SKM-1 treated with dmso at 0.1 percent for 144 hours (cell line): Measurements from ENCODE around the gene ADGRL4.
"Not testable (repeated sequence)": the region's sequence is repeated elsewhere in the genome, so short reads cannot be mapped to it uniquely, and the experiment has no call there.

Experiments used
- DNase-seq: peaks from one replicate; lab custom pipeline; 2025; ENCODE audit not compliant: unreplicated experiment; lab: John Stamatoyannopoulos, UW

ADGRL4 gene

GRCh38 chr1:79006564-79006963 lies at the start of gene ADGRL4:
TSS of gene ADGRL4 (minus strand) at chr1:79006730. CDS start at chr1:79006654, 76 bp downstream.
- no peak for DNase-seq

DNA sequence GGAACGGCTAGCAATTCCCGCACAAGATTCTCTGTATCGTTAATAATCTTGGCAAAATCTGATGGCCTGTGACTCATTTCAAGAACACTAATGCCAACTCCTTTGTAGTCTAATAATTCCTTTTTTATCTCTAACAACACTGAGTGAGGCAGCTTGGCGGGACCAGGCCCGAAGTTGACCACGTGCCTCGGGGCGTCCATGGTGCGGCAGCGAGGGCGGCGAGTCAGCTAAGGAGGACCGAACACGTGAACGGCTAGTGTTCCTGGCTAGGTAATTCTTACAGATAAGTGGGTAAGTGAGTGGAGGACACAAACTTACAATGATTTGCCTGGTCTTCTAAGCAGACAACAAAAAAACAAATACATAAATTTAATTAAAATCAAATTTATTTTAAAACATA lies 49.3 kb upstream of the ADGRL4 start:
- no peak for DNase-seq

DNA sequence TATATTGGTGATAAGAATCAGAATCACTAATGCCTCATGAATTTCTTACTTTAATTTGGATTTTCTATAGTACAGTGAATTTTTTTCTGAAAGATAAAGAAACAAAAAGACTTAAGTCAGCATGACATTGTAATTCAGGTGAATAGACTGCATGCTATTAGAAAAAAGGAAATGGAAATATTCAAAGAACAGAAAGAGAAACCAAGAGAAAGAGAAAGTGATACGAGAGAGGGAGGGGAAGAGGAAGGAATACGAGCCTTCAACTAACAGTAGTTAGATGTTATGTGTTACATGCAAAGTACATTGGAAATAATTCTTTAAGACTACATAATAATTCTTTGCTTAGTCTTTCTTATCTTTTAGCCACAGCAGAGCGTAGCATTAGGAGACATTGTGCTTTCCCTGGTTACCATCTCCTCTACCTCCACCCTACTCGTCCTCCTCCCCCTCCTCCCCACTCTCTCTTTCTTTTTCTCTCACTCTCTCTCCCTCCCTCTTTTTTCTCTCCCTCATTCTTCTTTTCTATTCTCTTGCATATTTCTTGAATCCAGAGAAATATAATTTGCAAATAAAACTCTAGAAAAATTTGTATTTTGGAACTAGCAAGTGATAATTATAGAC lies 46.4 kb upstream of the ADGRL4 start:
- no peak for DNase-seq

- DNase-seq: no peak
Observed at GRCh38 chr1:79044974-79045650, 38.6 kb upstream of the ADGRL4 start.

- no peak for DNase-seq
Observed at GRCh38 chr1:79043506-79043905, 37.0 kb upstream of the ADGRL4 start.

GRCh38 chr1:79042539-79042938 lies 36.0 kb upstream of the ADGRL4 start:
- no peak for DNase-seq

DNA sequence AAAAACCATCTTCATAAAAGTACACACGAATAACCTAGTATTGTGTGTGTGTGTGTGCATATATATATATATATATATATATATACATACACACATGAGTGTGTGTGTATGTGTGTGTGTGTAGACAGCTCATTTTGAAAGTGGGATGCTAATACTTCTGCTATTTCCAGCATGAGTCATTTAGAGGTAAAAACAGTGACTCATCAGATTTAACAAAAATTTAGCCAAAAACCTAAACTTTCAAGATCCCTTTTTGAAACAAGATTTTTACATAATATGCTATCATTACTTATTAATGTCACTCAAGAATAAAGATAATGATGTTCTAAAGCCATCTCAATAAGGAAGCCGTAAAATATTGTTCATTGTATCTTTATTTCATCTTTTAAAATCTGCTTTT lies 35.6 kb upstream of the ADGRL4 start:
- DNase-seq: peak; percentile 23

GRCh38 chr1:79041666-79042065 lies 35.1 kb upstream of the ADGRL4 start:
- no peak for DNase-seq

DNA sequence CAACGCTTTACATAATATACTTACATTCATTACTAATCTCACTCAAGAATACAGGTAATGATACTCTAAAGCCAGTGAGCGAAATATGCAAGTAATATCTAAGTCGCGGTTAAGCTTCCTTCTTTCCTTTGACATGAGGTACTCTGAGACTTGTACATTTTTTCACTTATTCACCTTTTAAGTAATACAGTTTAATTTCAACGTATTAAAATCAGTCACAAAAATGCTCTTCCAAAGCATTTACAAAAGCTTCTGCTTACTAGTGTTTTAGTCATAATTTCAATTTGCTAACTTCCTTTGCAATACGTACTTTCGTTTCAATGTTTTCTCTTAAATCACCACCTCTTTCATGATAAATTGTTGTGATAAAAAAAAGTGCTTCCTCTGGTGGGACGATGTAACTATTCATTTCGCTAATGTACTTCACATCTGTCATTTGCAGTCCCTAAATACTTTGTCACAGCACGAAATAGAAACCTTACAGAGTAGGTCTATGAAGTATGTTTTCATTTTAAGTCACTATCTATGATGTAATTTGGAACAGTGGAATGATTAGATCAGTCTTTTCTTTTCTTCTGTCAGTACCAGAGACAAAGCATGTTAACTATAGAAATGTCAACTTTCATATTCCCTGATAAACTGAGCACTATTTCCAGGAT lies 34.0 kb upstream of the ADGRL4 start:
- no peak for DNase-seq

- no peak for DNase-seq
Observed at GRCh38 chr1:79037085-79037484, 30.6 kb upstream of the ADGRL4 start.

- DNase-seq: no peak
Observed at GRCh38 chr1:79012500-79012899, 6.0 kb upstream of the ADGRL4 start.

- no peak for DNase-seq
Observed at GRCh38 chr1:79010589-79010988, 4.1 kb upstream of the ADGRL4 start.

DNA sequence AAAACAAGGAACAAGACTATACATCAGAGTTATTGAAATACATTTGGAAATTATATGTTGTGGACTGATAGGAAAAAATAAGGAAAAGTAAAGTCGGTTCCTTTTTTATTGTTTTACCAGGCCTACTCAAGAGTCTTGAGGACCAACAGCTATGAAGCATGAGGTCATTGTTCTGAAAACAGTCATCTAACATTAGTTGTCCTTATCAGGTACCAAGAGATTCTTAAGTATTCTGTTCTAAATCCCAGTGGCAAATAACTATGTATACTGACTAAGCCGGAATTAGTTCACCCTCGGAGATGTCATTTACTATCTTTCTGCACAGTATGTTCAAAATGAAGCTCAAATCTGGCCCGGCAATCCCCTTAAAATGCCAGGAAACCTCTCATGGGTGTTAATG lies 585 bp downstream of the ADGRL4 start:
- DNase-seq: no peak

- DNase-seq: no peak
Observed at GRCh38 chr1:79004916-79005315, 1.6 kb downstream of the ADGRL4 start.

GRCh38 chr1:78996791-78997190 lies 9.7 kb downstream of the ADGRL4 start:
- no peak for DNase-seq

- no peak for DNase-seq
Observed at GRCh38 chr1:78987042-78987441, 19.5 kb downstream of the ADGRL4 start.

GRCh38 chr1:78980511-78980910 lies 26.0 kb downstream of the ADGRL4 start:
- DNase-seq: no peak

DNA sequence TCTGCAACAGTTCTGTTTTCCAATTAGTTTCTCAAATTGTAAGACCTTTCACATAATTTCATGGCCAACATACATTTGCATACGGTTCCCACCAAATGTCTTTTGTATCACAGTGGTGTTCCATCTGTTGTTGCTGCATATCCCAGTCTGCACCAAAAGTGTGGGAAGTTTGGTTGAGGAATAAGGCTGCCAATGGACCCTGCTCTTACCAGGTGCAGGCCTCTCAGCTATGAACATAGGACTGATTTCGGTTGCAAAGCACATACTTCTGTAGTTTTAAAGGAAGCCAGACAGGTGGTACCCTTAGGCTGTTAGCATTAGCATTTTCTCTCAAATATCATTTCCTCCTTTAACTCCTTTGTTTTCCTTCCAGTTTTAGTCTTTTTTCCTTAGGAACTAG lies 33.8 kb downstream of the ADGRL4 start:
- DNase-seq: no peak

- DNase-seq: not testable (repeated sequence)
Observed at GRCh38 chr1:78967091-78967490, 39.4 kb downstream of the ADGRL4 start.

DNA sequence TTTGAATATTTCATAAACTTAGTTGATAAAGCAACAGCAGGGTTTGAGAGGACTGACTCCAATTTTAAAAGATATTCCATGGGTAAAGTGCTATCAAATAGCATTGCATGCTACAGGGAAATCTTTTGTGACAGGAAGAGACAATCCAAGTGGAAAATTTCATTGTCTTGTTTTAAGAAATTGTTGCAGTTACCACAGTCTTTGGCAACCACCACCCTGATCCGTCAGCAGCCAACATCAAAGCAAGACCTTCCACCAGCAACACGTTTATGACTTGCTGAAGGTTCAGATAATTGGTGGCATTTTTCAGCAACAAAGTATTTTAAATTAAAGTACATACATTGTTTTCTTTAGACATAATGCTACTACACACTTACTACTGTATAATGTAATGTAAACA lies 47.8 kb downstream of the ADGRL4 start:
- DNase-seq: no peak

DNA sequence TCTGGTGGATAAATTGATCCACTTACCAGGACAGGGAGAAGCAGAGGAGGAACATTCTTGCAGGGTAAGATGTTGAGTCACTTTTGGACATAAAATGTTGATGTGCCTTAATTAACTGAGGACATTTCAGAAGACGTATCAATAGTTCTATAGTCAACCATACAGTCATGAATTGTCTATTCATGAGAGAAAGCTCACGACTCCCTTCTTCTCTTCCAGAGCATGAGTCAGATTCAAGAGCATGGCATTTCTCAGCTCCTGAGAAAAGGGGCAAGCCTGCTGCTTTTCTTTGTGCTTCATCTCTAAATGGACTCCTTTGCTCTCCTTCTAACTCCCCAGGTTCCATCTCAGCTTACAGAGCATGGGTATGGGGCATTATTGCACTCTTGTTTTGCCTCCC lies 55.7 kb downstream of the ADGRL4 start:
- no peak for DNase-seq

- DNase-seq: no peak
Observed at GRCh38 chr1:78949227-78949626, 57.3 kb downstream of the ADGRL4 start.
